NCI-H774 (cell line): Measurements from ENCODE around the gene FKBP8.

Experiments used
- DNase-seq: peaks from one replicate; lab custom pipeline; 2025; lab: John Stamatoyannopoulos, UW

The FKBP8 gene

DNA sequence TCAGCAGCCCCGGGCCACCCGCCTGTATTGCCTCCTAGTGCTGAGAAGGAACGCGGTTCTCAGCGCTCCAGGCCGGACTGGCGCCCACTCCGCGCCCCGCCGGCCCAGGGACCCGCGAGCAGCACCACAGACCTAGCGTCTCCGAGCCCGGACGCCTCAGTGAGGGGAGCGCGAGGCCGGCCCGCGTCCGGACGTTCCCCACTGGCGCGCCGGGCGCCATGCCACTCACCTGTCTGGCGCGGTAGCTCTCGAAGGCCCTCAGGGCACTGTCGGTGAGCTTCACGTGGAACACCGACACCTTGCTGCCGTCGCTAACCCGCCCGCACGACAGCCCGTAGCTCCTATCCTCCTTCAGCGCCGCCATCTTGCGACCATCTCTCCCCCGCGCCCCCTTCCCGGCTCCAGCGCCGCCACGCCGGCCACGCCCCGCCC, 21.7 kb downstream of the FKBP8 start, which contains the start of gene ELL:
ELL (minus strand) TSS at position 379 of the 432 bp plus-strand sequence; CDS start at position 364, 15 bp downstream.
- DNase-seq: no peak

DNA sequence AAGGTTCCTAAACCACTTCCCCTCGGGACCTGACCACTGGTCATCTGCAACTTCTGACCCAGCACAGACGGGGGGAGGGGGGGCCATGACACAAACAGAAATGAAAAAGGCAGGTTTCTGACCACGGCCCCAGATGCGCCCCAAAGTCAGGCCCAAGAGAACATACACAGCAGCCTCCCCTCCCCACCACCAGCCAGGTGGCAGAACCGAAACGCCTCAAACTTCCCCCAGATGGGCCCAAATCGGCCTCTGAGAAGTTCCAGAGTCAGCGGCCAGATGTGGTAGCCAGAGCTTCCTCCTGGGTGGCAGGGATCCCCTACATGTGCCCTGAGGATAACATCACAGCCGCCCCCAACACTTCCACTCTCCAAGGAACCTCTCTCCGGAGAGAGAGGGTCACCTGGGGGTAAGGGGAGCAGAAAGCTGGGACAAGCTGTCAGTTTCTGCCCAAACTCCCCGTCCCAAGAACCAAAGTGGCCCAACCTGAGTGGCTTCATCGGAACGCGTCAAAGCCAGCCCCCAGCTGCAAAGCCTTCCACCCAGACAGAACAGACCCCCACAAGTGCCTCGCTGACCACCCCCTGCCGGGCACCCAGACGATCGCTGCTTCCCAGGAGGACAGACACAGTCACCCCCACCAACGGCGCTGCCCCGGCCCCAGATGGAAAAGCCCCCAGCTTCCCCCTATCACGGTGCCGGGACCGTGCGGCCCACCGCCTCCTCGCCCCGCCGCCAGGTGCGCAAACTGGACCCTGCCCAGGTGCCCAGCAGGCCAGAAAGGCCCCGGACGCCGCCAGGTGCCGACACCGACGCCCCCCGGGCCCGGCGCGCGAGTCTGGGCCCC, 22.3 kb downstream of the FKBP8 start:
- no peak for DNase-seq

DNA sequence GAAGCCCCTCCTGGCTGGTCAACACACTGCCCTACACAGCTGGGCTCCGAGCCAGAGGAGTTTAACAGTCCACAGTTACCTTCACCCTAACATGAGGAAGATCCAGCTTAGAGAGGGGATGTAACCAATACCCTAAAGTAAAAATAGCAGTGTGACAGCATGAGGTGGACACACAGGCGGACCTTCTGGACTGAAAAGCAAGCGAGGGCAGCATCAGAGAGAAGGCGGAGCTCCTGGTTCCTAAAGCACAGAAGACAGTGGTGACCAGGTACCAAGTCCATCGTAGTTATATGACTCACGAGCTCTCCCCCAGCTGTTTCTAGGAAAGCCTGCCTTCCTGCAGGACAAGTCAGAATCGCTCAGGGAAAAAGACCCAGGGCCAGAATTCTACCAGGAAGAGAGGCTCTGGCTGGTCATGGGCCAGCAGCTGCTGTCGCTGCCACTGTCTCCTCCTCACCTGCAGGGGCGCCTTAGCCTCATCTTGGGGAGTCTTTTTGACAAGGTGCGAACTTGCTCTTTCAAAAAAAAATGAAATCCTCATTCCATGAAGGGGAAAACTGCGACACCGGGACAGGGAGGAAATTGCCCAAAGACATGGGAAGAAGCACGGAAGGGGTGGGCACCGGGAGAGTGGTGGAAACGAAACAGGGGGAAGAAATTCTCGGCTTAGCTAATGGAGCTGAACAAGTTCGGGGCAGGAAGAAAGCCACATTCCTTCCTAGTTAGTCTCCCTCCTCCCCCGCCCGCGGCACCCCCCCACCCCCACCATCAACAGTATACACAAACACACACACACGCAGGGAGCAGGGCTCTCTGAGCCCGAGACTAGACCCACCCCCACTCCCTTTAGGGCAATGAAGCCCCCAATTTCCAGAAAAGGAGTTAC, 23.2 kb downstream of the FKBP8 start:
- DNase-seq: peak; percentile 30

DNA sequence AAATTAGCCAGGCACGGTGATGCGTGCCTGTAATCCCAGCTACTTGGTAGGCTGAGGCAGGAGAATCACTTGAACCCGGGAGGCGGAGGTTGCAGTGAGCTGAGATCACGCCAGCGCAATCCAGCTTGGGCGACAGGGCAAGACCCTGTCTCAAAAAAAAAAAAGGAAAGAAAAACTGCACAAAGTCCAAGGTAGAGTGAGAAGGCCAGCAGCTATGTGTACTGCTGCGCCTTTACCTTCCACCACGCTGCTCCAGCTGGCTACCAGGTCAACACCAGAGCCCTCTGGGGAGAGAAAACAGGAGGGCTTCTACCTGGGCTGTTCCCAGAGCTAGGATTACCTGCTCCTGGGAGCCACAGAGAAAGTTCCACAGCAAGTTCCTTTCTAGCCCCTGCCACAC, 24.7 kb downstream of the FKBP8 start:
- DNase-seq: no peak

DNA sequence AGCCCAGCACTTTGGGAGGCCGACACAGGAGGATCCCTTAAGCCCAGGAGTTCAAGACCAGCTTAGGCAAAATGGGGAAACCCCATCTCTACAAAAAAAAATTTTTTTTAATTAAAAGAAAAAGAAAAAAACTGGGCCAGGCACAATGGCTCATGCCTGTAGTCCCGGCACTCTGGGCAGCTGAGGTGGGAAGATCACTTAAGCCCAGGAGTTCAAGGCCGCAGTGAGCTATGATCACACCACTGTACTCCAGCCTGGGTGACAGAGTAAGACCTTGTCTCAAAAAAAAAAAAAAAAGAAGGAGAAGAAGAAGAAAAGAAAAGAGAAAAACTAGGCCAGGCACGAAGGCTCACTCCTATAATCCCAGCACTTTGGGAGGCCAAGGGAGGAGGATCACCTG, 25.8 kb downstream of the FKBP8 start:
- no peak for DNase-seq

DNA sequence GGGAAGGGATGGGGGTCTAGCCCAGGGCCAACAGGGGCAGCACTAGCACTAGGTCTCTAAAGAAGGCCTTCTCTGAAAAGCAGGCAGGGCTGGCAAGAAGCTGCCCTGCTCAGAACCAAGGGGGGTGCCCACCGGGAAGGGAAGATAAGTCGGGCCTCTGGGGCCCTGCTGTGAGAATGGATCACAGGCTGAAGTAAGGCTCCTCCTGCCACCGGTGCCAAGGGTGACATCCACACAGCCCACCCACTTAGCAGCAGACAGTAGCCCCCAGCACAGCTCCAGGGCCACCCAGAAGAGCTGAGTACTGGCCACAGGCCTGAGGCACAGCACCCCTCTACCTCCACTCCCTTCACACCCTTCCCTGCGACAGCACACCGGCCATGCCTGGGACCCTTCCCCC, 27.4 kb downstream of the FKBP8 start:
- no peak for DNase-seq

DNA sequence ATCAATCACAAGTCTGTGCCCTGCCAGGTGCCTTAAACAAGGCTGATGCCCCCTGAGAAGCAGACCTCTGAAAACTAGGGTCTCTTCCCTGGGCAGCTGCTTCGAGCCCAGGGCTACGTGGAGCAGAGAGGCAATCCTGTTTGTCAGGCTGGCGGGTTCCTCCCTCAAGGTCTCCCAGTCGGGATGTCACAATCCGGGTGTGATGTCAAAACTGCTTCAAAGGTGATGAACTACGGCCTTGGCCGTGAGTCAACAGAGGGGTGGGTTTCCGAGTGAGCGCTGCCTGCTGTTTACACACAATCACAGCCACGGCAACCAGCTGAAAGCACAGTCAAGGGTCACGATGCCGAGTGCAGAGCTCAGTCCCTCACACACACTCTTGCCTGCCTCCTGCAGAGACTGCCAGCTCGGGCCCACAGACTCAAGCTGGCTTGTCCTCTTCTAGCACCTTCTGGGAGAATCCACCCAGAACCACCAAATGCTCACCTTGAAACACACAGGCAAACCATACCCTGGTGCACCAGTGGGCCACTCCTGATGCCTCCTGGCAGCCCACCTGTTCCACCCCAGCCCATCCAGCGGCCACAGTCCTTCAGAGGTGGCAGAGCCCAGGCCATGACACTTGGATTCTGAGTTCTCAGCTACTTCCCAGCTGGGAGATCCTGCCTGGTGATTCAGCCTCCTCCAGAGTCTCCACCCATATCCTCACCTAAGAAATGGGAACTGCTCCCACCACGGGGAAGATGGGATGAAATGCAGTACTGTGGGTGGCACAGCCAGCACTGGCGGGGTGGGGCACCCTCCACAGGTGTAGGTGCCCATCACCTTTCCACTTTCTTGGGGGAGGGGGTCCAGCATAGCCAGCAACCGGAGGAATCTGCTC, 28.3 kb downstream of the FKBP8 start:
- DNase-seq: peak; percentile 29

DNA sequence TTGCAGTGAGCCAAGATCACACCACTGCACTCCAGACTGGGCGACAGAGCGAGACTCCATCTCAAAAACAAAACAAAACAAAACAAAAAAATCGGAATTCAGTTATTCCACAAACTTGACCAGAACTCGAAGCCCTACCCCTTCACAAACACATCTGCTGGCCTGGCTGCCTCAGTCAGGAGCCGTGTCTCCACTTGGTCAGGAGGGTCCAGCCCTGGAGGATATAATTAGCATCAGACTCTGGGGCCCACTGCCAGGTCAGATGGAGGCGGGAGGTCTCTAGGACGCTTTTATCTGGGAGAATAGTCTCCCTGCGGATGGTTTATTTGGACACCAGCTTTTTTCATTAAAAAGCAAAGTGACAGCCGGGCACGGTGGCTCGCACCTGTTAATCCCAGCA, 29.5 kb downstream of the FKBP8 start:
- no peak for DNase-seq

DNA sequence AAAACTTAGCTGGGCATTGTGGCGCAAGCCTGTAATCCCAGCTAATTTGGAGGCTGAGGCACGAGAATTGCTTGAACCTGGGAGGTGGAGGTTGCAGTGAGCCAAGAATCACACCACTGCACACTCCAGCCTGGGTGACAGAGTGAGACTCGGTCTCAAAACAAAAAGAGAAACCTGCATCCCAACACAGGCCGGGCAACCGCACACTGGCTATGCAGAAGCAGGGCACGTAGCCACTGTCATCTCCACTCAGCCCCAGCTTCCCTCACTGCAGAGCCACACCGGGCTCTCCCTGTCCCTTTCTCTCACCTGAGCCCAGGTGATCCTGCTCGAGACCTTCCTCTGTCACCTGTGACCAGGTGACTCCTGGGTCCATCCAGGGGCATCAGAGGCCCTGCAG, 33.2 kb downstream of the FKBP8 start:
- DNase-seq: no peak

DNA sequence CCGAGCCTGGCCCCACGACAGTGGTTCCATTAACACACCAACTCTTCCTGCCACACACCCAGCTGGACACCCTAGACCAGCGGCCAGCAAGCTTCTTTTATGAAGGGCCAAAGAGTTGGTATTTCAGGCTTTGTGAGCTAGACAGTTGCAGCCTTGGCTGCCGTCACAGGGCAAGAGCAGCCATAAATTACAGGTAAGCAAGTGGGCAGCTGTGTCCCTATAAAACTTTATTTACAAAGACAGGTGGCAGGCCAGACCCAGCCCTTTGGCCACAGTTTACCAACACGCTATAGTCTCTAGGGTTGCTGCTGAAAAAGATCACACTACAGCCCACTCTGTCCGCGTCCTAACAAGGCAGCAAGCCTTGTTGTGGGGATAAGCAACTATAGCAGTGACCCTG, 34.8 kb downstream of the FKBP8 start:
- no peak for DNase-seq

DNA sequence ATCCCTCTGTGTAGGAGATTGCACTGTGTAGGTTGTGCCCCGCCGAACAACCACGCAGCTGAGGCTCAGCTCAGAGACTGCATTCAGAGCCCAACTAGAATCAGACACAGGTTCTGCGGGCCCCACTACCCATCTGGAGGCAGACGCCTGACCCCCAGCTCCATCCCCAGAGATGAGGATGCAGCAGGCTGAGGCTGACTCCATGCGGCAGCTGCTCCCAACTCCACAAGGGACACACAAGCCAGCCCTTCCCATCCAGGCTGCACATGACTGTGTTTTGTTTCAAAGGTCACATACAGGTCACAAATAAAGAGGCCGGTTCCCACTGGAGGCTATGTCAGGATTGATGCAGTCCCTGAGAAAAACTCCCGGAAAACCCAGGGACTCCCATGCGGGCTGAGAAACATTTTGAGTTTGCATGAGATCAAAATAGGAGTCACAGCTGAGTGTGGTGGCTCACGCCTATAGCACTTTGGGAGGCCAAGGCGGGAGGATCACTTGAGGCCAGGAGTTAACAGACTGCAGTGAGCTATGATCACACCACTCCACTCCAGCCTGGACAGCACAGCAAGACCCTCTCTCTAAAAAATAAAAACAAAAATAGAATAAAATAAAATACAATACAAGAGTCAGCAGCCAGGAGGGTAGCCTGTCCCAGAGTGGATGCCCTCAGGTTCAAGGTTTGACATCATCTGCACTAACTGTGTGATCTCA, 35.5 kb downstream of the FKBP8 start:
- no peak for DNase-seq

DNA sequence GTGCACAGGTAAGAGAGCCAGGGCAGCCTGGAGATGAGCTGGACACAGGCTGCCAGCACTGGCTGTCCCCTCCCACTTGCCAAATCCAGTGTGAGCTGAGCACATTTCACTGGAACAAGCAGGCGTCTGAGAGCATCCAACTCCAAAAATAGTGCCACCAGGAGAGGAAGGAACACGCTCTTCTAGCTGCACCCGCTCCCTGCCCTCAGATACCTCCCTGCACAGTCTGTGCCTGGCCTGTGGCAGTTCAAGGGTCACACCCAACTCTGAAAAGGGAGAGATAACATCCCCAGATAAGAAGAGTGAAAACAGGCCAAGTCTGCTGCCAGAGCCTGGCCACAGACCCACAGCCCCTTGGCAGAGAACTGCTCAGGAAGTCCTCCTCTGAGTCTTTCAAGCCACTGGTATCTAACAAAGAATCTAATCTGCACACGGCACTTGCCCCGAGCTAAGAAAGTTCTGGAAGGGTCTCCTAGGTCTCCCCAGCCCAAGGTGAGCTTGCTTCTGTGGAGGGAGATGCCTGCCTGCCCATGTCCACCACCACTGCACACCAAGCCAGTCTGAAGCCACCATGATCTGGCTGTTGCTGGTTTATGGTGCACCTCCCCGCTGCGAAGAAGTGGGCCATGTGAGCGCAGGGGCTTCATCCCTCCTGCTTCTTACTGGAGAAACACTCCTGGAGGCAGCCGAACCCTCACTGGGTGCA, 36.2 kb downstream of the FKBP8 start:
- no peak for DNase-seq

DNA sequence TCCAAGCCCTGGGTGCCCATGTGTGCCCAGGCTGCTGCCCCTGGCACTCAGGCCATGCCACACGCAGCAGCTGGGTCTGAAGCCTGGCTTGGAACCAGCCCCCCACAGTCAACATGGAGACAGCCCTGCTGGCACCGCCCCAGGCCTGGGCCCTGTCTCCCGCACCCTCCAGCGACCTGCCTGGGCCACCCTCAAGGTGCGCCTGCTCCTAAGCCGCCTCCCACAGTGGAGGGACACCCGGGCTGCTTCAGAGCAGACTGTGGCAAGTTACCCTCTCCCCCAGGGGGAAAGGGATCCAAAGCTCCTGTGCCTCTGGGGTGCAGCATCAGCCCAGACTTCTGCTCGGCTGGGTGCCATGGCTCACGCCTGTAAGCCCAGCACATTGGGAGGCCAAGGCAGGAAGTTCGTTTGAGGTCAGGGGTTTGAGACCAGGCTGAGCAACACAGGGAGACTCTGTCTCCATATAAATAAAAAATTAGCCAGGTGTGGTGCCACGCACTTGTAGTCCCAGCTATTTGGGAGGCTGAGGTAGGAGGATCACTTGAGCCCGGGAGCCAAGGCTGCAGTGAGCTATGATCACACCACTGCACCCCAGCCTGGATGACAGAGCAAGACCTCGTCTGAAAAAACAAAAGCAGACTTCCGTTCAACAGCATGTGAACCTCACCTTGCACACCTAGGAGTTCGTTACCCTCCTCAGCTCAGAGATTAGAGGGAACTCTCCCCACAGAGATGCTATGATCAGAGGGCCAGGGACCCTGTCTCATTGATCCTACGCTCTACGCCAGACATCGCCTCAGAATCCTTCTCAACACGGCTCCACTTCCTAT, 37.1 kb downstream of the FKBP8 start:
- no peak for DNase-seq

DNA sequence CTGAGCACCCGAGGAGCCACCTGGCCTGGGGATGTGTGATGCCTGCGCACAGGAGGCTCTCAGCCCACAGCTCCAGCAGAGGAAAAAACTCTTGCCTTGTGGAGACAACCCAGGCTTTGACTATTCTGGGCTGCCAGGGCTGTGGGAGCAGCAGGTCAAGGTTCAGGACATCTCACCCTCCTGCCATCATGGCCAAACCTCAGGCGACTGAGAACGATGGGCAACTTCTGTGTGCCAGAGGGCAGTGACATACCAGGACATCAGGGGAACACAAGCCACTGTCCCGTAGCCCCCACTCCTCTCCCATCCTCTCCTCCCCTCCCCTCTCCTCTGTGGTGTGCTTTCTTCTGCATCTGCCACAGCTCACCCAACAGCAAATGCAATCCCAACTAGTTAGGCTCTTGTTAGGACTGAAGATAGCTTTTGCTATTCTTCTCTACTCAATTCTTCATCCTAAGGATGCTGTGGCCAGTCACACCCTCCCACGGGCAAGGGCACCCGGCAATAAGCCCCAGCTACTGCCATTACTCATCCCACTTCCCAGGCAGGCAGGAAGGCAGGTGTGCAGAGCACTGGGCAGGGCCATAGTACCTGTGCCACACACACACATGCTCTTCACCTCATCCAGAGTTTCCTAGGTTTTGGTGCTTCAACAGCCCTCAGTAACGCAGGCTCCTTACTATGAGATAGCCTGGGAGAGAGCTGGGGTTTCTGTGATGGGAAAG, 38.3 kb downstream of the FKBP8 start:
- DNase-seq: no peak

DNA sequence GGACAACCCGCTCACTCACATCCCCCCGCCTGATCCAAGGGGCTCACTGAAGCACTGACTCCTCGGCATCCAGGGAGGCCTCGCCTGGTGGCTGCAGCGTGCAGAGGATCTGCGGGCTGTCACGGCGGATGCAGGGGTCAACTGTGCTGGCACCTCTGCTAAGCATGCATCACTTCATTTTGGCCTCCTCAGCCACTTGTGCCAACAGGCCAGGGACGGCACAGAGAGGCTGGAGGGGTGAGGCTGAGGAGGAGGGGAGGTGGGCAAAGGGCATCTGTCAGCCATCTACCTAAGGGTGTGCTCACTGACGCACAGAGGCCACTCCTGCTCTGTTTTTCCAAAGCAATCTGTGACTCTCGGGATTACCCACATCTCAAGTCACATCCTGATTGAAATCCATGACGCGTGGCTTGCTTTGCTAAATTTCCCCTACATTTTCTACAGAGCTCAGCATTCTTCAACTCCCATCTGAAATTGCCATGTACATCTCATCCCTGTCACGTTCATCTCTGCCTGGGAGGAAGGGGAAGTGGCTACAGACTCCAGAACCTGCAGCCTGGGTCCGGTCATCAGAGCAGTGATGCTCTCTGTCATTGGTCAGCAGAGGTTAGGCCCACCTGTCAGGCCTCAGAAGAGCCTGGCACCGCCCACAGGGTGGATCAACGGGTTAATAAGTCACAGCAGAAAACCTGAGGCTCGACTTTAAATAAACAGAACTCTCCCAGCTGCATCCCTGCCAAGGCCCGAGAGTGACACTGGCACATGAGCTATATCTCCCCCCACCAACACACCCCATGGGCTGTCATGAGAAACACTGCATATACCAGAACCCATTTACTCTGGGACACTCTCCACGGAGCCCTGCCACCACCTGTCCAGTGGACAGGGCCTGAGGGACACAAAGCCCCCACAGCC, 39.1 kb downstream of the FKBP8 start:
- no peak for DNase-seq

DNA sequence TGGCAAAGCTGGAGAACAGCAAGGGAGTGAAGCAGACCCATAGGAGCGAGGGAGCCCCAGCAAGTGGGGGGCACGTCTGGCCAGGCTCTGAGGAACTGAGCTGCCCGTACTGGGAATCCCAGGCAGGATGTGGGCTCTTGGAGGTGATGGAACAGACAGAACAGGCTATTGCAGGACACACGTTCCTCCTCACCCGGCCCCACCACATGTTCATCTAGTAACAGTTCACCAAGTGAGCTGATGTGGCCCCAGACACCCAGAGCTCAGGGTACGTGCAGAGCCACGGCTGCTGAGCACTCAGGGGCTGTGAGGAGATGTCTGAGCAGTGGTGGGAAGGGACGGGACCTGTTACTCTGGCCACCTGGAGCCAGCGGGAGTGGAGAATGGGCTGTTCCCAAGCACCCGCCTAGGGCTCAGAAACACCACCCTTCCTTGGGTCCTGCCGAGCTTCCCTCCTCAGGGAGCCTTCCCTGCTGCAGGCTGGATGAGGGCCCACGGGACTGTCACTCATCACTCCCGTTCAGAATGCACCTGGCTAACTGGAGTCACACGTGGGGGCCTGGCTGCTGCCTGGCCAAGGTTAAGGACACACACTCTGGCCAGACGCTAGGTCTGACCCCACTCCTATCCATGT, 39.9 kb downstream of the FKBP8 start:
- DNase-seq: no peak

DNA sequence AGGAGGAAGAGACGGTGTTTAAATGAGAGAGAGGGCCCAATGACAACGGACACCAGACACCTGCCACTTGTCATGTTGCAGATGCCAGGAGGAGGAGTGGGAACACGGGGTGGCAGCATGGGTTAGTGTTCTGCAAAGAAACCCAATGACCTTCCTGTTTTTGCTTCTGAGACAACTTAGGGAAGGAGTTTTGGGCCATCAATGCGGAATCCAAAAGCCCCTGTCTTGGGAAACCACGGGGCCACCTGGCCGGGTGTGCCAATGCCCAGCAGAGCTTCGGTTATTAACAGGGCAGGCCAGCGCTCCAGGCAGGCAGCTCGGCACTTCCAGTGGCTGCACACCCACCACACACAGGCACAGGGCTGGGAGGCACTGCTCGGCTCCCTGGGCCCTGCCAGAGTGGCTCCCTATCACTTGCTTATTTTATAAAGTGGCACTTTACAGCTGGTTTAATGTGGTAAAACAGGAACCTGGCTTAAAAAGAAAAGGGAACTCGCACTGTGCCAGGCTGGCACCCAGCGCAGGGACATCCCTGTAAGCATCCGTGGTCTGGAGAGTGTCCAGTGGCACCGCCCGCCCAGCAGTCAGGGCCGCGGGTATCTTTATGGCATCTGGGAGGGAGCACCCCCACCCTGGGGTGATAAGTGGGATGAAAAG, 40.6 kb downstream of the FKBP8 start:
- DNase-seq: no peak
